IMR-90 (cell line): ENCODE measurements around the gene ARMC8. TPM values are rescaled to one million over a fixed set of nuclear protein-coding genes. Genes with fewer than 3 reads are reported as not detected.

Experiments
- ATAC-seq: fragments of 200-7000 bp; cut with Tn5 transposase; 2 replicates; pipeline ENCODE4 v1.9.1; 2020; ENCODE audit warnings: low read depth, mild to moderate bottlenecking, moderate library complexity
- BruUV-seq: library from RNA; stranded (reverse); fragments of 400-500 nt; replicated peaks from 2 replicates; lab custom pipeline; 2021; lab: Mats Ljungman, UMichigan
- CTCF ChIA-PET: fragments of 300-600 bp; formaldehyde crosslinking; extraction: SDS; loops from one replicate; lab custom pipeline; 2021; ENCODE audit warnings: antibody characterized with exemption; lab: Yijun Ruan, JAX
- POLR2A ChIA-PET: fragments of 300-600 bp; sonication (Branson Sonifier 250); formaldehyde crosslinking; loops from one replicate; lab custom pipeline; 2022; ENCODE audit warnings: antibody characterized with exemption; ENCODE audit not compliant: unreplicated experiment; lab: Charles Lee
- DNase-seq: peaks from one replicate; pipeline ENCODE4 v3.0.0; 2013
- H2AFZ ChIP-seq: replicated peaks from 2 replicates; pipeline ENCODE3; 2013; ENCODE audit warnings: low read length, mild to moderate bottlenecking; ENCODE audit not compliant: poor library complexity
- H2AK5ac ChIP-seq: 2 replicates; pipeline ENCODE4 v1.6.1; 2013; ENCODE audit warnings: low read depth, low read length, inconsistent platforms
- H2AK9ac ChIP-seq: replicated peaks from 2 replicates; pipeline ENCODE3; 2013; ENCODE audit warnings: mild to moderate bottlenecking, low read depth, low read length, moderate library complexity; ENCODE audit not compliant: poor library complexity
- H2BK120ac ChIP-seq: 2 replicates; pipeline ENCODE4 v1.6.1; 2013; ENCODE audit warnings: low read depth, low read length, inconsistent platforms
- H2BK15ac ChIP-seq: 3 replicates; pipeline ENCODE4 v1.6.1; 2013; ENCODE audit warnings: low read depth, low read length, inconsistent platforms
- H2BK20ac ChIP-seq: 2 replicates; pipeline ENCODE4 v1.6.1; 2013; ENCODE audit warnings: low read depth, mild to moderate bottlenecking, inconsistent platforms, low read length, moderate library complexity
- H2BK5ac ChIP-seq: 2 replicates; pipeline ENCODE4 v1.6.1; 2013; ENCODE audit warnings: mild to moderate bottlenecking, low read depth, low read length, inconsistent platforms; ENCODE audit not compliant: poor library complexity, severe bottlenecking
- H3K14ac ChIP-seq: replicated peaks from 2 replicates; pipeline ENCODE4 v1.6.1; 2013; ENCODE audit warnings: low read depth, low read length, inconsistent platforms
- H3K18ac ChIP-seq: 2 replicates; pipeline ENCODE4 v1.6.1; 2013; ENCODE audit warnings: low read depth, low read length, control low read depth
- H3K23ac ChIP-seq: 2 replicates; pipeline ENCODE4 v1.6.1; 2013; ENCODE audit warnings: low read depth, low read length, inconsistent platforms
- H3K27ac ChIP-seq: 2 replicates; pipeline ENCODE4 v1.5.1; 2013; ENCODE audit warnings: mild to moderate bottlenecking, control low read depth, low read length; ENCODE audit not compliant: insufficient read depth
- H3K27me3 ChIP-seq: 2 replicates; pipeline ENCODE4 v1.6.1; 2013; ENCODE audit warnings: low read length; ENCODE audit not compliant: control insufficient read depth, insufficient read depth
- H3K36me3 ChIP-seq: 2 replicates; pipeline ENCODE4 v1.6.1; 2013; ENCODE audit warnings: low read length, mixed read lengths; ENCODE audit not compliant: control insufficient read depth, insufficient read depth
- H3K4ac ChIP-seq: 2 replicates; pipeline ENCODE4 v1.6.1; 2013; ENCODE audit warnings: low read depth, low read length, inconsistent platforms
- H3K4me1 ChIP-seq: 2 replicates; pipeline ENCODE4 v1.6.1; 2013; ENCODE audit warnings: low read length, mixed read lengths; ENCODE audit not compliant: control insufficient read depth, insufficient read depth
- H3K4me2 ChIP-seq: 2 replicates; pipeline ENCODE4 v1.6.1; 2013; ENCODE audit warnings: low read depth, mild to moderate bottlenecking, control low read depth, low read length, moderate library complexity
- H3K4me3 ChIP-seq: 2 replicates; pipeline ENCODE4 v1.5.1; 2013; ENCODE audit warnings: low read depth, mild to moderate bottlenecking, control low read depth, low read length, moderate library complexity; ENCODE audit not compliant: insufficient read depth
- H3K56ac ChIP-seq: 2 replicates; pipeline ENCODE4 v1.6.1; 2013; ENCODE audit warnings: low read length, inconsistent platforms; ENCODE audit not compliant: insufficient read depth; ENCODE audit errors: extremely low read depth
- H3K79me1 ChIP-seq, 2 experiments: 2 replicates each; pipeline ENCODE4 v1.6.1; 2013; ENCODE audit warnings: low read length in 2 of 2, inconsistent platforms in 1 of 2, low read depth in 1 of 2
- H3K9ac ChIP-seq: 2 replicates; pipeline ENCODE4 v1.6.1; 2013; ENCODE audit warnings: low read depth, low read length, control low read depth
- H3K9me1 ChIP-seq: 2 replicates; pipeline ENCODE4 v1.6.1; 2013; ENCODE audit warnings: low read length, inconsistent platforms; ENCODE audit not compliant: insufficient read depth
- H3K9me3 ChIP-seq: 2 replicates; pipeline ENCODE4 v1.6.1; 2013; ENCODE audit warnings: low read length; ENCODE audit not compliant: control insufficient read depth, insufficient read depth
- H4K20me1 ChIP-seq: 2 replicates; pipeline ENCODE4 v1.6.1; 2013; ENCODE audit warnings: low read length, inconsistent platforms; ENCODE audit not compliant: insufficient read depth
- H4K5ac ChIP-seq: 2 replicates; pipeline ENCODE4 v1.6.1; 2013; ENCODE audit warnings: mild to moderate bottlenecking, low read depth, low read length, control low read depth
- H4K8ac ChIP-seq, 2 experiments: 2 replicates each; pipeline ENCODE4 v1.6.1; 2013; ENCODE audit warnings: low read depth in 2 of 2, low read length in 2 of 2, control low read depth in 1 of 2, inconsistent platforms in 1 of 2
- H4K91ac ChIP-seq: 2 replicates; pipeline ENCODE4 v1.6.1; 2013; ENCODE audit warnings: low read depth, low read length, inconsistent platforms; ENCODE audit not compliant: insufficient read depth
- CHD1 ChIP-seq: IDR thresholded peaks from 2 replicates; pipeline ENCODE4 v1.6.1; 2012; ENCODE audit warnings: low read depth, low read length, improper control_type of control experiment
- FOS ChIP-seq: fragments of 150-350 bp; IDR thresholded peaks from 2 replicates; pipeline ENCODE4 v1.6.1; 2016; ENCODE audit warnings: low read depth, low read length
- MAZ ChIP-seq: IDR thresholded peaks from 2 replicates; pipeline ENCODE4 v1.6.1; 2012; ENCODE audit warnings: low read depth, mild to moderate bottlenecking, low read length, improper control_type of control experiment, moderate library complexity, borderline replicate concordance
- MXI1 ChIP-seq: IDR thresholded peaks from 2 replicates; pipeline ENCODE4 v1.6.1; 2012; ENCODE audit warnings: low read depth, mild to moderate bottlenecking, low read length, moderate library complexity, borderline replicate concordance
- NFE2L2 ChIP-seq: fragments of 150-350 bp; IDR thresholded peaks from 2 replicates; pipeline ENCODE4 v1.6.1; 2016; ENCODE audit warnings: low read depth, mild to moderate bottlenecking, low read length
- RCOR1 ChIP-seq: IDR thresholded peaks from 2 replicates; pipeline ENCODE4 v1.6.1; 2012; ENCODE audit warnings: mild to moderate bottlenecking, low read length, improper control_type of control experiment; ENCODE audit not compliant: insufficient replicate concordance
- WGBS, 2 experiments: methylation state at CpG; one replicate each; pipeline versions ENCODE4 v1.1.5 to v1.1.7; 2013; ENCODE audit warnings: missing lambda C conversion rate in 2 of 2; ENCODE audit not compliant: insufficient read length in 1 of 2; ENCODE audit errors: extremely low coverage in 2 of 2; 5-methylcytosine and 5-hydroxymethylcytosine counted together
- dilution Hi-C: fragments of 300-500 bp; cut with HindIII; formaldehyde crosslinking; loops from one replicate; pipeline ENCODE4 v1.14.3; 2018; ENCODE audit warnings: low sequenced_read_pairs; ENCODE audit not compliant: unreplicated experiment
- in situ Hi-C: fragments of 300-500 bp; cut with MboI; formaldehyde crosslinking; loops from 3 replicates; pipeline ENCODE4 v1.14.3; 2019; ENCODE audit warnings: low sequenced_read_pairs, inconsistent platforms, mixed read lengths
- intact Hi-C: fragments of 100-400 bp; cut with micrococcal nuclease; formaldehyde crosslinking; loops from 2 replicates; pipeline ENCODE4 v1.10.0; 2022
- polyA plus RNA-seq, 3 experiments: library from polyadenylated mRNA; depleted of rRNA; stranded (reverse); fragments of >200 nt; gene quantifications; 2 replicates each; pipeline ENCODE4 v1.2.3, GENCODE V29; 2012; ENCODE audit warnings: low replicate concordance in 1 of 3
- total RNA-seq: library from RNA; depleted of rRNA; stranded (reverse); fragments of >200 nt; gene quantifications from 2 replicates; pipeline ENCODE4 v1.2.3, GENCODE V29; 2012
- TF ChIP-seq, protein P1 (sequence below): fragments of 150-350 bp; IDR thresholded peaks from 2 replicates; pipeline ENCODE4 v1.6.1; 2016; ENCODE audit warnings: low read depth, mild to moderate bottlenecking, low read length, moderate library complexity, borderline replicate concordance

ARMC8 gene
- total and polyA plus RNA-seq, 2 of the 4 experiments (the other 2 are of a cell fraction): 39.1 to 75.1 TPM

DNA sequence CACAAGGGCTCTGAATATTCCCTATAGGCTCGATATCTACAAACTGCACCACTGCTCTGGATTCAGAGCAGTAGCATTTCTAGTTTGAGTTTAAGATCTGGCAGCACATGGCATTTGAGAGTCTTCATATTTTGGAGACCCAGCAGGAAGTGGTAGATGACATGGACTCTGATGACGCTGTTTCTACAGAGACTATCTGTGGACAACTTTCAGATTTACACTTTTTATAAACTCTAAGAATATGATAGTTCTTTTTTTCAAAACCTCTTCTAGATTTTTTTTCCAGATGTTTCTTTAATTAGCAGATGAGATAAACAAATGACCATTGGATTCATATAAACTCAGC is 35.8 kb downstream of the ARMC8 start:
- CTCF ChIA-PET: no interaction called here

More for the DNA sequence above, 35.8 kb downstream of the ARMC8 start:
- Histone ChIP-seq H3K27ac (no peak overlapping the region), H2BK20ac (no peak overlapping the region), H3K9ac (no peak overlapping the region), H2BK5ac (no peak overlapping the region), H3K23ac (no peak overlapping the region), H3K14ac (no peak overlapping the region), H2BK15ac (no peak overlapping the region), H3K27me3 (no peaks in the 10 kb centered on the region), H4K91ac (no peak overlapping the region), H4K8ac (no peak overlapping the region), H3K79me1 (peaks cover 8 to 14% of the 10 kb centered on the region in 2 experiments), H3K36me3 (peaks cover 13% of the 10 kb centered on the region), H3K4me2 (no peak overlapping the region), H4K5ac (no peak overlapping the region), H2AK9ac (no peak overlapping the region), H3K18ac (no peak overlapping the region), H4K20me1 (peaks cover 9% of the 10 kb centered on the region; the same call in 1 of the 2 replicates), H3K4me3 (no peak overlapping the region), H3K9me1 (0 out of 2 replicates have a peak, but pooled peaks cover 3% of the 10 kb centered on the region), H2AFZ (no peak overlapping the region), H3K9me3 (no peaks in the 10 kb centered on the region), H2BK120ac (no peak overlapping the region), H2AK5ac (no peak overlapping the region), H3K4me1 (peaks cover 2% of the 10 kb centered on the region; the same call in 1 of the 2 replicates), H3K4ac (no peak overlapping the region), H3K56ac (no peak overlapping the region)
- ATAC-seq (no peak), DNase-seq (no peak)
- TF ChIP-seq MXI1: no peak
- no peak for TF ChIP-seq MAZ
- TF ChIP-seq RCOR1: no peak
- TF ChIP-seq CHD1: no peak
- no peak for TF ChIP-seq NFE2L2
- TF ChIP-seq, protein P1, sequence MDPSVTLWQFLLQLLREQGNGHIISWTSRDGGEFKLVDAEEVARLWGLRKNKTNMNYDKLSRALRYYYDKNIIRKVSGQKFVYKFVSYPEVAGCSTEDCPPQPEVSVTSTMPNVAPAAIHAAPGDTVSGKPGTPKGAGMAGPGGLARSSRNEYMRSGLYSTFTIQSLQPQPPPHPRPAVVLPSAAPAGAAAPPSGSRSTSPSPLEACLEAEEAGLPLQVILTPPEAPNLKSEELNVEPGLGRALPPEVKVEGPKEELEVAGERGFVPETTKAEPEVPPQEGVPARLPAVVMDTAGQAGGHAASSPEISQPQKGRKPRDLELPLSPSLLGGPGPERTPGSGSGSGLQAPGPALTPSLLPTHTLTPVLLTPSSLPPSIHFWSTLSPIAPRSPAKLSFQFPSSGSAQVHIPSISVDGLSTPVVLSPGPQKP: no peak
- TF ChIP-seq FOS: no peak
- no CpG with 5 or more reads among the region's 2 CpGs for WGBS, 2 experiments
- no TSS peak for BruUV-seq
- dilution Hi-C loops (no loop called here), in situ Hi-C loops (no loop called here), intact Hi-C loops (loop anchor here (5.0 kb wide), 1 partner anchor 36 kb away; the partner anchor contains the start of gene ARMC8)
- POLR2A ChIA-PET: no interaction called here
